ENCODE measurements around the gene CSGALNACT2. TPM values are rescaled to one million over a fixed set of nuclear protein-coding genes. Genes with fewer than 3 reads are reported as not detected.

Gene CSGALNACT2
- total RNA-seq, 1 experiment from 2014 or later, result 9.2 TPM

GRCh38 chr10:43120929-43121314 lies 17.3 kb upstream of the CSGALNACT2 start:
- Histone ChIP-seq H3K9ac (ENCODE audit: low read length) (no peak overlapping the region), H4K20me1 (ENCODE audit: insufficient read depth, low read depth, low read length) (no peaks in the 10 kb centered on the region), H2AFZ (ENCODE audit: low read length) (no peak overlapping the region), H3K4me3 (ENCODE audit: low read length) (no peak overlapping the region), H3K79me2 (ENCODE audit: low read length) (no peaks in the 10 kb centered on the region), H3K36me3 (ENCODE audit: insufficient read depth, low read length) (no peaks in the 10 kb centered on the region), H3K4me2 (ENCODE audit: low read depth, low read length, poor library complexity, severe bottlenecking) (no peak overlapping the region), H3K9me3 (ENCODE audit: low read length) (no peaks in the 10 kb centered on the region), H3K27ac (ENCODE audit: low read length) (no peak overlapping the region), H3K9me2 (replicated peaks; ENCODE audit: insufficient read depth, low read length) (no peaks in the 10 kb centered on the region), H3K27me3 (ENCODE audit: low read length) (no peaks in the 10 kb centered on the region), H3K4me1 (ENCODE audit: low read length) (peaks cover 5% of the 10 kb centered on the region)
- DNase-seq, result no peak

GRCh38 chr10:43121444-43121843 lies 16.8 kb upstream of the CSGALNACT2 start:
- no peak overlapping the region for H3K4me2 ChIP-seq (ENCODE audit: low read depth, low read length, poor library complexity, severe bottlenecking)
- no peaks in the 10 kb centered on the region for H3K27me3 ChIP-seq (ENCODE audit: low read length)
- no peak for DNase-seq

DNA sequence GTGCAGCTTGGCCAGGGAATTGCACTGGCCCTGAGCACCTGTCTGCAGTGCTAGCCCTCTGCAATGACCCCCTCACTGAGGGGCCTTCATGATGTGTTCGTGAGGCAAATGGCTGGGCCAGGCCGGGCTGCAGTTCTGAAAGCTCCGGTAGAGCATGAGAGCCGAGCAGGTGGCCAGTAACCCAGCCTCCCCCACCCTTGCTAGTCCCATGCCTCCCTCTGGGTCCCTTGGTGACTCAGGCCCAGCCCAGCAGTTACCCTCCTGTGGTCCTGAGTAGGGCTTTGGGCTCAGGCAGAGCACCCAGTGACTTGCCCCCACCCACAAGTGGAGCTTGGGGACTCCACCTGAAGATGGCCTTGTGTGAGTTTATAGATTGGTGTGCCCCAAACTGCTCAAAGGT lies 16.1 kb upstream of the CSGALNACT2 start:
- no peak for DNase-seq
- Histone ChIP-seq H4K20me1 (ENCODE audit: insufficient read depth, low read depth, low read length) (no peaks in the 10 kb centered on the region), H2AFZ (ENCODE audit: low read length) (no peak overlapping the region), H3K4me2 (ENCODE audit: low read depth, low read length, poor library complexity, severe bottlenecking) (no peak overlapping the region), H3K9me3 (ENCODE audit: low read length) (no peaks in the 10 kb centered on the region), H3K9ac (ENCODE audit: low read length) (no peak overlapping the region), H3K36me3 (ENCODE audit: insufficient read depth, low read length) (no peaks in the 10 kb centered on the region), H3K9me2 (replicated peaks; ENCODE audit: insufficient read depth, low read length) (no peaks in the 10 kb centered on the region), H3K79me2 (ENCODE audit: low read length) (no peaks in the 10 kb centered on the region), H3K27me3 (ENCODE audit: low read length) (no peaks in the 10 kb centered on the region), H3K4me3 (ENCODE audit: low read length) (no peak overlapping the region), H3K4me1 (ENCODE audit: low read length) (peaks cover 12% of the 10 kb centered on the region), H3K27ac (ENCODE audit: low read length) (no peak overlapping the region)

More at GRCh38 chr10:43121444-43121843, 16.8 kb upstream of the CSGALNACT2 start:
- Histone ChIP-seq H3K9me3 (ENCODE audit: low read length) (no peaks in the 10 kb centered on the region), H3K9me2 (replicated peaks; ENCODE audit: insufficient read depth, low read length) (no peaks in the 10 kb centered on the region), H3K79me2 (ENCODE audit: low read length) (no peaks in the 10 kb centered on the region), H3K36me3 (ENCODE audit: insufficient read depth, low read length) (no peaks in the 10 kb centered on the region), H4K20me1 (ENCODE audit: insufficient read depth, low read depth, low read length) (no peaks in the 10 kb centered on the region), H3K9ac (ENCODE audit: low read length) (no peak overlapping the region), H2AFZ (ENCODE audit: low read length) (no peak overlapping the region), H3K4me1 (ENCODE audit: low read length) (peaks cover 5% of the 10 kb centered on the region), H3K4me3 (ENCODE audit: low read length) (no peak overlapping the region), H3K27ac (ENCODE audit: low read length) (no peak overlapping the region)

- no peaks in the 10 kb centered on the region for H3K27me3 ChIP-seq (ENCODE audit: low read length)
- H3K79me2 ChIP-seq (ENCODE audit: low read length), result no peaks in the 10 kb centered on the region
- H2AFZ ChIP-seq (ENCODE audit: low read length), result no peak overlapping the region
- DNase-seq, result no peak
- peaks cover 13% of the 10 kb centered on the region for H3K4me1 ChIP-seq (ENCODE audit: low read length)
- no peaks in the 10 kb centered on the region for H3K9me3 ChIP-seq (ENCODE audit: low read length)
- no peak overlapping the region for H3K9ac ChIP-seq (ENCODE audit: low read length)
- no peak overlapping the region for H3K4me2 ChIP-seq (ENCODE audit: low read depth, low read length, poor library complexity, severe bottlenecking)
- H3K9me2 ChIP-seq (replicated peaks; ENCODE audit: insufficient read depth, low read length), result no peaks in the 10 kb centered on the region
- no peak overlapping the region for H3K27ac ChIP-seq (ENCODE audit: low read length)
- H3K36me3 ChIP-seq (ENCODE audit: insufficient read depth, low read length), result no peaks in the 10 kb centered on the region
- H4K20me1 ChIP-seq (ENCODE audit: insufficient read depth, low read depth, low read length), result no peaks in the 10 kb centered on the region
- no peak overlapping the region for H3K4me3 ChIP-seq (ENCODE audit: low read length)
These were observed 15.4 kb upstream of the CSGALNACT2 start for GRCh38 chr10:43122826-43123225.

GRCh38 chr10:43123361-43124093 lies 14.7 kb upstream of the CSGALNACT2 start:
- no peak overlapping the region for H3K4me2 ChIP-seq (ENCODE audit: low read depth, low read length, poor library complexity, severe bottlenecking)
- no peaks in the 10 kb centered on the region for H3K27me3 ChIP-seq (ENCODE audit: low read length)
- H3K4me1 ChIP-seq (ENCODE audit: low read length), result peaks cover 13% of the 10 kb centered on the region
- no peaks in the 10 kb centered on the region for H3K9me2 ChIP-seq (replicated peaks; ENCODE audit: insufficient read depth, low read length)
- no peak overlapping the region for H3K9ac ChIP-seq (ENCODE audit: low read length)
- H2AFZ ChIP-seq (ENCODE audit: low read length), result no peak overlapping the region
- DNase-seq, result no peak
- H3K9me3 ChIP-seq (ENCODE audit: low read length), result no peaks in the 10 kb centered on the region
- no peaks in the 10 kb centered on the region for H3K36me3 ChIP-seq (ENCODE audit: insufficient read depth, low read length)
- no peak overlapping the region for H3K4me3 ChIP-seq (ENCODE audit: low read length)
- no peaks in the 10 kb centered on the region for H4K20me1 ChIP-seq (ENCODE audit: insufficient read depth, low read depth, low read length)
- H3K27ac ChIP-seq (ENCODE audit: low read length), result no peak overlapping the region
- H3K79me2 ChIP-seq (ENCODE audit: low read length), result no peaks in the 10 kb centered on the region

GRCh38 chr10:43124094-43124521 lies 14.1 kb upstream of the CSGALNACT2 start:
- H3K27me3 ChIP-seq (ENCODE audit: low read length), result no peaks in the 10 kb centered on the region
- no peak overlapping the region for H2AFZ ChIP-seq (ENCODE audit: low read length)
- DNase-seq, result no peak
- H3K4me1 ChIP-seq (ENCODE audit: low read length), result peaks cover 13% of the 10 kb centered on the region
- no peak overlapping the region for H3K9ac ChIP-seq (ENCODE audit: low read length)
- no peak overlapping the region for H3K4me2 ChIP-seq (ENCODE audit: low read depth, low read length, poor library complexity, severe bottlenecking)
- H3K27ac ChIP-seq (ENCODE audit: low read length), result no peak overlapping the region
- H3K36me3 ChIP-seq (ENCODE audit: insufficient read depth, low read length), result no peaks in the 10 kb centered on the region
- no peaks in the 10 kb centered on the region for H4K20me1 ChIP-seq (ENCODE audit: insufficient read depth, low read depth, low read length)
- no peaks in the 10 kb centered on the region for H3K9me3 ChIP-seq (ENCODE audit: low read length)
- no peaks in the 10 kb centered on the region for H3K79me2 ChIP-seq (ENCODE audit: low read length)
- H3K4me3 ChIP-seq (ENCODE audit: low read length), result no peak overlapping the region
- H3K9me2 ChIP-seq (replicated peaks; ENCODE audit: insufficient read depth, low read length), result no peaks in the 10 kb centered on the region

- peaks cover 13% of the 10 kb centered on the region for H3K4me1 ChIP-seq (ENCODE audit: low read length)
- no peaks in the 10 kb centered on the region for H3K9me2 ChIP-seq (replicated peaks; ENCODE audit: insufficient read depth, low read length)
- no peak for DNase-seq
These were observed 13.5 kb upstream of the CSGALNACT2 start for GRCh38 chr10:43124574-43125273.

GRCh38 chr10:43125274-43125845 lies 12.9 kb upstream of the CSGALNACT2 start:
- H3K36me3 ChIP-seq (ENCODE audit: insufficient read depth, low read length), result no peaks in the 10 kb centered on the region
- no peaks in the 10 kb centered on the region for H4K20me1 ChIP-seq (ENCODE audit: insufficient read depth, low read depth, low read length)
- no peaks in the 10 kb centered on the region for H3K79me2 ChIP-seq (ENCODE audit: low read length)
- no peak overlapping the region for H3K9ac ChIP-seq (ENCODE audit: low read length)
- no peak overlapping the region for H3K4me3 ChIP-seq (ENCODE audit: low read length)
- no peaks in the 10 kb centered on the region for H3K9me3 ChIP-seq (ENCODE audit: low read length)
- H3K4me2 ChIP-seq (ENCODE audit: low read depth, low read length, poor library complexity, severe bottlenecking), result no peak overlapping the region
- no peak for DNase-seq
- peaks cover 13% of the 10 kb centered on the region for H3K4me1 ChIP-seq (ENCODE audit: low read length)
- H2AFZ ChIP-seq (ENCODE audit: low read length), result no peak overlapping the region
- no peaks in the 10 kb centered on the region for H3K9me2 ChIP-seq (replicated peaks; ENCODE audit: insufficient read depth, low read length)
- no peaks in the 10 kb centered on the region for H3K27me3 ChIP-seq (ENCODE audit: low read length)
- no peak overlapping the region for H3K27ac ChIP-seq (ENCODE audit: low read length)

More at GRCh38 chr10:43124574-43125273, 13.5 kb upstream of the CSGALNACT2 start:
- H3K4me3 ChIP-seq (ENCODE audit: low read length), result no peak overlapping the region
- no peaks in the 10 kb centered on the region for H3K27me3 ChIP-seq (ENCODE audit: low read length)
- H4K20me1 ChIP-seq (ENCODE audit: insufficient read depth, low read depth, low read length), result no peaks in the 10 kb centered on the region
- no peak overlapping the region for H3K4me2 ChIP-seq (ENCODE audit: low read depth, low read length, poor library complexity, severe bottlenecking)
- no peaks in the 10 kb centered on the region for H3K9me3 ChIP-seq (ENCODE audit: low read length)
- H3K79me2 ChIP-seq (ENCODE audit: low read length), result no peaks in the 10 kb centered on the region
- H3K9ac ChIP-seq (ENCODE audit: low read length), result no peak overlapping the region
- H2AFZ ChIP-seq (ENCODE audit: low read length), result no peak overlapping the region
- no peaks in the 10 kb centered on the region for H3K36me3 ChIP-seq (ENCODE audit: insufficient read depth, low read length)
- no peak overlapping the region for H3K27ac ChIP-seq (ENCODE audit: low read length)

All from Karpas-422 (cell line).